SHP77 (cell line): ENCODE data around the gene ING5.
"Not testable (repeated sequence)": the region's sequence is repeated elsewhere in the genome, so short reads cannot be mapped to it uniquely, and the experiment has no call there.

ENCODE experiments used
- DNase-seq, 2 experiments: peaks; one replicate each; lab custom pipeline; 2025; lab: John Stamatoyannopoulos, UW

Gene ING5

DNA sequence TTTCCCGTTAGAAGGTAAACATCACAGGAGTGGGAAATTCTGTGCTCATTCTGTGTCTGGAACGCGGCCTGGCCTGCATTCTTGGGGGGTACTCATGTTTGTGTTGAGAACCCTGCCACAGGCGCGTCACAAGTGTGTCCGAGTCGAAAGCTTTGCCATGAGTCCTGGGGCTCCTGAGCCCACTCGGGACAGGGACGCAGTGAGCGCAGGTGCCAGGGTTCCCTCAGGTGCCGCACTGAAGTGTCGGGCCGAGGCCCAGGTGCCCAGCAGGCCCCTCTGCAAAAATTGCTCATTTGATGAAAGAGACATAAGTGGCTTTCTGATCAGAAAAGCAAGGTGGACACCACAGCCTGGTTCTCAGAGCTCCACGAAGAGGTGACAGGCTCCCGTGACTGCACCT, 37.3 kb downstream of the ING5 start:
- no peak for DNase-seq

DNA sequence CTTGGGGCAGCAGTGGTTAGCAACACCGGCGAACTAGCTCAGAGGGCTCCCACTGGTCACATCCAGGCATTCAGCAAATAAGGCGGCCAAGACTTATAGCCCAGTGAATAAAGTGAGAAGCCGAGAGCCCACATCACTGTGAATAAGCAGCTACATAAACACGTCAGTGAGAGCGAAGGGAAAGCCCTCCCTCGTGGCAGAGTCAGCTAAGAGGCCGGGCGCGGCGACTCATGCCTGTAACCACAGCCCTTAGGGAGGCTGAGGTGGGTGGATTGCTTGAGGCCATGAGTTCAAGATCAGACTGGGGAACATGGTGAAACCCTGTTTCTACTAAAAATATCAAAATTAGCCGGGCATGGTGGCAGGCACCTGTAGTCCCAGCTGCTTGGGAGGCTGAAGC, 37.8 kb downstream of the ING5 start:
- no peak for DNase-seq

DNA sequence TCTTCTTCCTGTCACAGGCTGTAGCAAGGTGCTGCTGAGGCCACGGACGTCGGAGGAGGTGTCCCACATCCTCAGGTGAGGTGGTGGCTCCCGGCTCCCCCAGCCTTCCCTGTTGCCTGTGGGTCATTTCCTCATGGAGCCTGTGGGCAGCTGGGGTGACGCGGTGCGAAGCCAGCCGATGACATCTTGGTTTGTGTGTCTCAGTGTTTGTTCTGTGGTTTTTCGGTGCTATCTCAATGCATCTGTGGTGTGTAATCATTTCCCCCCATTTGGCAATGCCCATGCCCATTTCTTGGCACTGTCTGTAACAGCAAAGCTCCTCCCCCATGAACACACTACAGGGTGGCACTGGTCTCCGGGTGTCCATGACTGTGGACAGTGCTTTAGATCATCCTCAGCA, 39.2 kb downstream of the ING5 start:
- no peak for DNase-seq

DNA sequence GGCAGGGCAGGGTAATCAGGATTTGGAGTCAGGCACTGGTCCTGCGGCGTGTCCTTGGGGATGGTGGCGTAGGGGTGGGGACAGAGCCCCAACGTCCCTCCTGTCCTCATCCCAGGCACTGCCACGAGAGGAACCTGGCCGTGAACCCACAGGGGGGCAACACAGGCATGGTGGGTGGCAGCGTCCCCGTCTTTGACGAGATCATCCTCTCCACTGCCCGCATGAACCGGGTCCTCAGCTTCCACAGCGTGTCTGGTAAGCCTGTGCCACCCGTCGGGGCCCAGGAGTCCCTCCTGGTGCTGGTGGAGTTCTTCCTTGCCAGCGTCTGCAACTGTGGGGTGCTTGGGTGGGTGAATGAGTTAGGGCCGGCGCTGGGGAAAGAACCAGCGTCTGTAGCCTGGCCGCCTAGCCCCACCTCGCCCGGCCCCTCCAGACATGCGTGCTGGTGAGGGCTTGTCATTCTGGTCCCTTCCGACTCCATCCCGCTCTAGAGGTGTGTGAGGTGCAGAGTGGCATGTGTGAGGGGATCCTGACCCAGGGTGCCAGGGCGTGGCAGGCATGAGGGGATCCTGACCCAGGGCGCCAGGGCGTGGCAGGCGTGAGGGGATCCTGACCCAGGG, 40.6 kb downstream of the ING5 start:
- DNase-seq, result no peak

DNA sequence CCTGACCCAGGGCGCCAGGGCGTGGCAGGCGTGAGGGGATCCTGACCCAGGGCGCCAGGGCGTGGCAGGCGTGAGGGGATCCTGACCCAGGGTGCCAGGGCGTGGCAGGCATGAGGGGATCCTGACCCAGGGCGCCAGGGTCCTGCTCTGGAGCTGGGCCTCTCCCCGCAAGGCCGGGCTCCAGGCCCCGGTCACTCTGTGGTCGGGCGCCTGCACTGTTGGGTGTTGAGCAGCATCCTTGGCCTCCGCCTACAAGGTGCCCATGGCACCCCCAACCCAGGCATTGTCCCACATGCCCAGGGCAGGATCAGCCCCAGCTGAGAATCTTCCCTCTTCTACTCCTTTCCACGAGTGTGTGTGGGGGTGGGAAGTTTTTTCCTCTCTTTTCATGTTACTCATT, 41.2 kb downstream of the ING5 start:
- DNase-seq, result not testable (repeated sequence)

DNA sequence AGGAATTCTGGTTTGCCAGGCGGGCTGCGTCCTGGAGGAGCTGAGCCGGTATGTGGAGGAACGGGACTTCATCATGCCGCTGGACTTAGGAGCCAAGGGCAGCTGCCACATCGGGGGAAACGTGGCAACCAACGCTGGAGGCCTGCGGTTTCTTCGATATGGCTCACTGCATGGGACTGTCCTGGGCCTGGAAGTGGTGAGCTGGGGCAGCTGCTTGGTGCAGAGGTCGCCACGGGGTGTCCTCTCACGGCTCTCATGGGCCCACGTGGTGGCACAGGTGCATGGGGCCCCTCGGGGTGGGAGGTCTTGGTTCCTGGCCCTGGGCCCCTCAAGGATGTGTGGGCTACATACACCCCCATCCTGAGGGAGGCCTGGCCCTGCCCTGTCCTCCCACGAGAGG, 41.8 kb downstream of the ING5 start:
- no peak for DNase-seq

DNA sequence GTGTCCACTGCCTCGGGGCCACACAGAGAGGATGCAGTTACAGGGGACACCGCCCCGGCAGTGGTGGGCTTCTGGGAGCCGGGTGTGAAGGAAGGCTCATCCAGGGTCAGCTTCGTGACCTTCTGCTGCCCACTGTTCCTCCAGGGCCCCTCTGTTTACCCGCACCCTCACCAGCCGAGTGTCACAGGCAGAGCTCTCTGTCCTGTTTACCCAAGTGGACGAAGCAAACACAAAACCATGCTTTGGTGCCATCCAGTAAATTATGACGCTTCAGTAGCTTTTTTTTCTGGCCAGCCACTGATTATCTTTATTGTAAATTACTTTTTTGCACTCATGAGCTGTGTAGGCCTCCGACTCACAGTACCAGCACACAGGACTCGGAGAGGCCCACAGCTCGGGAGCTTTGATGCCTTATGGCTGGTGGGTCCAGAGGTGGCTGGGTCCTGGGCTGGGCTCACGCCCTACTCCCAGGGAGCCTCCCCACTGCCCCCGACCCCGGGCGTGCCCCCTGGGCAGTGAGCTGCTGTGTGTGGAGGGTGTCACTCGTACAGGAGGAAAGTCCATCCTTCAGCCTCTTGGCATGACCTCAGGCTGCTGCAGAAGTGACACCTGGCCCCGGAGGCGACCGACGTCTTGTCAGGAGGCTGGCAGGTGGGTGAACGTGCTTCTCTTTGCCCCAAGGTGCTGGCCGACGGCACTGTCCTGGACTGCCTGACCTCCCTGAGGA, 42.4 kb downstream of the ING5 start:
- no peak for DNase-seq

DNA sequence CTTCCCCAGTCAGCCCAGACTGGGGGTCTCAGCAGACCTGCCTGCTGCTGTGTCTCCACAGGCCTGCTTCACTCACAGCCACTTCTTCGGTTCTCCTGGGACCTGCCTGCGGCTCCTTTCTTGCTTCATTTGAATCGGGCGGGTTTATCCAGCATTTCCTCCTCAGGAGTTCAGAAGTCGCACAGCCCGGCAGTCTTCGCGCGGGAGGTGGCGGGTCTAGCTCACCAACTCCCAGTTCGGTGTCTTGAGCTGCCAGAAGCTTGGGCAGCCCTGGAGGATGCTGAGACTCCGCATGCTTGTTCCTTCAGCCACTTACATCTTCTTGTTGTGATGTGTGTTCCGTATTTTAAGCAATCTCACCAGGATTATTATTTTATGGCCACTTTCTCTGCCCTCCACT, 43.4 kb downstream of the ING5 start:
- no peak for DNase-seq

DNA sequence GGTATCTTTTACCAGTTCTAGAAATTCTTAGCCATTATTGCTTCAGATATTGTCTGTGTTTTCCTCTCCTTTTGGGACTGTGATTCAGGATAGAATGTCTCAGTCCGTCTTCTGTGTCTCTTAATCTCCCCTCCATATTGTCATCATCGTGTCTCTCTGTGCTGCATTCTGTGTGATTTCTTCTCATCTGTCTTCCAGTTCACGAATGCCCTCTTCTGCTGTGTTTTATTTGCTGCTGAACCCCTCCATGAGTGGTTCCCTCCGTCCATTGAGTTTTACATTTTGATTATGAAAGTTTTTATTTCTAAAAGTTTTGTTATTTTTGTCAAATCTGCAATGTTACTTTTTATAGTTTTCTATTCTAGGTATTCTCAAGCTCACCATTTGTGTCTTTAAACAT, 44.2 kb downstream of the ING5 start:
- no peak for DNase-seq

DNA sequence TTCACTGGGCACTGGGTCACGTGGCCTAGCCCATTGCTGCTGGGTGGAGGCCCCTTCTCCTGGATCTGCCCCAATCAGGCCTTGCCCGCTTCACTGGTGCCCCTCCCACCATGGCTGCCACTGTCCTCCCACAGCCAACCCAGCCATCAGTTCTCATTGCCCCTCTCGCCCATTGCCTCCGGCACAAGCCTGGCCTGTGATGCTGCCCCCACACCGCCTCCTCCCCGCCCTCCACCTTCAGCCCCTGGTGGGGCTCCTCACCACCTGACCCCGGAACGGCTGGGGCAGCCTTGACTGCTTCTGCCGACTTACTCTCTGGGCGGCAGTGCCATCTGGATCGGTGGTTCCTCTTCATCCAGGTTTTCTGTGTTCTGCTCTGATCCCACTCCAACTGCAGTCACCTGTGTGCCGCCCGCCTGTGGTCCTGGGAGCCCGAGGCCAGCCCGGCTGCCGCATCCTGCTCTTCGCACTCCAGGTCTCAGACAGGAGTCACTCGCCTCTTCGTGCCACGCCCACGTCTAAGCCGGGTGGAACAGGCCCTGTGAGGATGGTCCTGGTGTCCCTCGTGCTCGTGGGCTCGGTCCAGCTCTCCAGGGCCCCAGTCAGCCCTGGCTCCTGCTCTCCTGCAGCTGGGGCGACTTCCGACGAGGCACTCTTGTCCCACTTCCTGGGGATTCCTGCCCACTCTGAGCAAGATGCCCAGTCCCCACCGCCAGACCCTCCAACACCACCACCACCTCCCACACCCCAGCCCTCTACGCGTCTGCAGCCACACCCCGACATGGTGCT, 46.8 kb downstream of the ING5 start:
- no peak for DNase-seq

DNA sequence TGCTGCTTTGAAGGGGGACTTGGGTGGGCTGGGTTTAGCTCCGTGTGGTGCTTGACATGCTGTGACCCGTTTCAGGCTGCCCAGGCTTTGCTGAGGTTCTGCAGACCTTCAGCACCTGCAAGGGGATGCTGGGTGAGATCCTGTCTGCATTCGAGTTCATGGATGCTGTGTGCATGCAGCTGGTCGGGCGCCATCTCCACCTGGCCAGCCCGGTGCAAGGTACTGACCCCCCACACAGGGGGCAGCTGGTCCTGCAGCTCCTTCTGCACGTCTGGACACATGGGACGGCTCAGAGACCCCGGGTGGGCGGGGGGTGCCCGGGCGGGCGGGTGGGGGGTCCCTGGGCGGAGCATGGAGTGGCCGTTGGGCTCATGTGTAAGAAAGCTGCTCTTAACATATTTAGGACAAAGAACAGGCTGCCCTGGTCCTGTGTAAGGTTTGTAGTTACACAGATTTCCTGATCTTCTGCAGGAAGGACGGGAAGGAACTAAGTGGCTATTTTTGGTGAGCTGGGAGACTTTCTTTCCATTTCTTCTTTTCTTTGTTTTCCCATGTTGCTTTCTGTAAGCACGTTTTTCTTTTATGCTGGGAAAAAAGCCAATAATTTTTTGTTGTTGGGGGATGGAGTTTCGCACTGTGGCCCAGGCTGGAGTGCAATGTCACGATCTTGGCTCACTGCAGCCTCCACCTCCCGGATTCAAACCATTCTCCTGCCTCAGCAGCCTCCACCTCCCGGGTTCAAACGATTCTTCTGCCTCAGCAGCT, 48.4 kb downstream of the ING5 start:
- no peak for DNase-seq

DNA sequence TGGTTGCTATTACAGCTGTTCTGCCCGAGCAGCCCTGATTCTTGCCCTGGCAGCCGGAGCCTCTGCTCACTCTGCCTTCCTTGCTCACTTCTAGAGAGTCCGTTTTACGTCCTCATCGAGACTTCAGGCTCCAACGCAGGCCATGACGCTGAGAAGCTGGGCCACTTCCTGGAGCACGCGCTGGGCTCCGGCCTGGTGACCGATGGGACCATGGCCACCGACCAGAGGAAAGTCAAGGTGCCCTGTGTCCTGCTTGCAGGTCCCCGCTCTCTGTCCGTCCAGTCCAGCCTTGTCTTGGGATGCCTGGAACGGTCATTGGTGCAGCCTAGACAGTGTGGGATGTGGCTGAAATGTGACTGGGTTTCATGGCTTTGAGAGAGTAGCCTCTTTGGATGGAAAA, 49.3 kb downstream of the ING5 start:
- DNase-seq, result no peak

DNA sequence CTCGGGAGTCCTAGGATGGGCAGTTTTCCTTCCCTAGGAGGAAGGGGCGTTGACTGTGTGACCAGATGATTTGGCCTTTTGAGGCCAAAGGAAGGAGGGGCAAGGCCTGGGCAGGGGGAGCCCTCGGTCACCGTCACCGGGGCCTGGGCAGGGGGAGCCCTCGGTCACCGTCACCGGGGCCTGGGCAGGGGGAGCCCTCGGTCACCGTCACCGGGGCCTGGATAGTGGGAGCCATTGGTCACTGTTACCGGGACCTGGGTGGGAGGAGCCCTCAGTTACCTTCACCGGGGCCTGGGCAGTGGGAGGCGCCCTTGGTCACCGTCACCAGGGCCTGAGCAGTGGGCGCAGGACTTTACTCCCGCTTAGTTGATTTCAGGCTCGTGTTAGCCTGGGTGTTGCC, 49.9 kb downstream of the ING5 start:
- DNase-seq, result no peak

DNA sequence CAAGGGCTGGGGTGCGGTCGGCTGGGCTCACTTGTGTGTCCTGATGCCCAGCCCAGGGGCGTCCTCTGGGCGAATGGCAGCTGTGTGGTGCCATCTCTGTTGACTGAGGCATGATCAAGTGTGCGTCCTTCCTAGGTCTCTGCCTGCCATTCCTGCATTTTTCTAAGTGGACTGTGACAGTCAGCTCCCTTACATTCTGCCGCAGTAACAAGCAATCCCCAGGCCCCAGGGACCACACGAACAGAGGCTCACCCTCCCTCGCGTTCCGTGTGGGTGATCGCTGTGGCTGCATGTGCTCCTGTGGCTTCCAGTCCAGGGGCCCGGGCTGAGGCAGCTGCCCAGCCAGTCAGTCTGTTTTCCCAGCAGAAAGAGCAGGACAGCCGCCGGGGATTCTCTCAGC, 50.4 kb downstream of the ING5 start:
- DNase-seq, result no peak

DNA sequence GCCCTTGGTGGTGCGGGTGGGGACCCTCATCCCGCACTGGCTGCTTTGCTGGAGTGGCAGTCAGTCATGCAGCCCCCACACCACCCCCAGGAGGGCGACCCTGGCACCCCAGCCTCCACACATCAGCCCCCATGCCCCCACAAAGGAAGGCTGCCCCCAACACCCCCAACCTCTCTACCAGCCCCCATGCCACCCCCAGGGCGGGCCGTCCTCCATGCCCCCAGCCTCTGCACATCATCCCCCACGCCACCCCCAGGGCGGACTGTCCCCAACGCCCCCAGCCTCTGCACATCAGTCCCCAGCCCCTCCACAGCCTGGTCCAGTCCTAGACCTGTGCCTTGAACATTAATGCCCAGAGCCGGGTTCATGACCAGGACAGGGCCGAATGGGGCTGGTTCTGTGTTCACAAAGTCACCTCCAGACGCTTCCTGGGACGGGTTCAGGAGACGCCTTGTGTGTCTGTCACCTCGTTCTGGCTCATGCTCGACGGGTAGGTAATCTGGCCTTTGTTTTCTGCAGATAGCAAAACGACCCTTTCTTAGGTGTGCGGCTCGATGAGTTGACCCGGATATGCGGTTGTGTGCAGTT, 50.9 kb downstream of the ING5 start:
- DNase-seq, result no peak

DNA sequence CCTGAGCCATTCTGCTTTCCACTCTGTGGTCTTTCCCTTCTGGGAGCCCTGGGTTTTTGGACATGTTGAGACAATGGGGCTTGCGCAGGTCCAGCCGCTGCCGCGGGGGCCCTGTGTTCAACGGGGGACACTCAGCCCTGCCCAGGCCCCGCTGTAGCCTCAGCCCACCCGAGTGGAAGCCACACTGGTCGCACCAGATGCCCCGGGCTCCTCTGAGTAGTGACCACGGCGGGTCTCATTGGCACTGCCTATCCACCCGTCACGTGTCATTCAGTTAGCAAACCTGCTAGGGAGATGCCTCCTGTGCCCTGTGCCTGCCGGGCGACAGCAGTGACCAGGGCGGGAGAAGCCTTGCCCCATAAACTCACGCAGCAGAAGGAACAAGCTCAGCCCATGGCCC, 51.7 kb downstream of the ING5 start:
- DNase-seq, result no peak

DNA sequence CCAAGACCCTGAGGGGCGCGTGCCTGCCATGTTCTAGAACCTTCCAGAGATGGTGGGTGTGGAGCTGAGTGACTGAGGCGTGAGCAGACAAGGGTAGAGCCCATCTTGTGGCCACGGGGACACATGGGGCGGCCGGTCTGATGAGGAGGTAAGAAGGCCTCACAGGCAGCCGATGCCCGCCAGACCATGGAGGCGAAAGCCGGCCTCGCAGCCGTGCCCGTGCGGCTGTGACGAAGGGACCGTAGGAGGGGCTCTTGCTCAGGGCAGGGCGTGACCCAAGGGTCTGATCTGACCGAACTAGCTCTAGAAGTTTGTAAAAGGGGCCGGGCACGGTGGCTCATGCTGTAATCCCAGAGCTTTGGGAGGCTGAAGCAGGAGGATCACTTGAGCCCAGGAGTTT, 52.2 kb downstream of the ING5 start:
- DNase-seq, result no peak

DNA sequence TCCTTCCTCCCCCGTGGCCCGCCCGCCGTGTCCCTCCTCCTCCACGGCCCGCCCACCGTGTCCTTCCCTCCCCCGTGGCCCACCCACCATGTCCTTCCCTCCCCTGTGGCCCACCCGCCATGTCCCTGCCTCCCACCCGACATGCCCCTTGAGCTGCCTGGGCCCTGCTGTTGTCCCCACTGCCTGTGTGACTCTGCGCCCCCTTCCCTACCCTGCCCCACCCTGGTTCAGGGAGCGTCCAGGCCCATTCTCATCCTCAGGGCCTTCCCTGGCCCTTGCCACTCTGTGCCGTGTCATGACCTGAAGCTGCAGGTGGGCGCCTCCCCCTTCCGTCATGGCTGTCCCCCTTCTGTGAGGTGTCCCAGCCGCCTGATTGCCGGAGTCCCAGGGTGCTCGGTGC, 53.3 kb downstream of the ING5 start:
- DNase-seq, result no peak

DNA sequence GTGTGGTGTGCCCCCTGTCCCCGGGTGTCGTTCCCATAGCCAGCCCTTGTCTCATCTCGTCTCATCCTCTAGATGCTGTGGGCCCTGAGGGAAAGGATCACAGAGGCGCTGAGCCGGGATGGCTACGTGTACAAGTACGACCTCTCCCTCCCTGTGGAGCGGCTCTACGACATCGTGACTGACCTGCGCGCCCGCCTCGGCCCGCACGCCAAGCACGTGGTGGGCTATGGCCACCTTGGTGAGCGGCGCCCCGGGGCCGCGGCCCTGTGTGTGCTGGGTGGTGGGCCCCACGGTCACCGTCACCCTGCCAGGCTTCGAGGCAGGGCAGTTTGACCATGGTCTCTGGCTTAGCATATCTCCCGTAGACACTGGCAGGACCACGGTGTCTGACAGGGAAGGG, 53.9 kb downstream of the ING5 start:
- DNase-seq, result no peak

DNA sequence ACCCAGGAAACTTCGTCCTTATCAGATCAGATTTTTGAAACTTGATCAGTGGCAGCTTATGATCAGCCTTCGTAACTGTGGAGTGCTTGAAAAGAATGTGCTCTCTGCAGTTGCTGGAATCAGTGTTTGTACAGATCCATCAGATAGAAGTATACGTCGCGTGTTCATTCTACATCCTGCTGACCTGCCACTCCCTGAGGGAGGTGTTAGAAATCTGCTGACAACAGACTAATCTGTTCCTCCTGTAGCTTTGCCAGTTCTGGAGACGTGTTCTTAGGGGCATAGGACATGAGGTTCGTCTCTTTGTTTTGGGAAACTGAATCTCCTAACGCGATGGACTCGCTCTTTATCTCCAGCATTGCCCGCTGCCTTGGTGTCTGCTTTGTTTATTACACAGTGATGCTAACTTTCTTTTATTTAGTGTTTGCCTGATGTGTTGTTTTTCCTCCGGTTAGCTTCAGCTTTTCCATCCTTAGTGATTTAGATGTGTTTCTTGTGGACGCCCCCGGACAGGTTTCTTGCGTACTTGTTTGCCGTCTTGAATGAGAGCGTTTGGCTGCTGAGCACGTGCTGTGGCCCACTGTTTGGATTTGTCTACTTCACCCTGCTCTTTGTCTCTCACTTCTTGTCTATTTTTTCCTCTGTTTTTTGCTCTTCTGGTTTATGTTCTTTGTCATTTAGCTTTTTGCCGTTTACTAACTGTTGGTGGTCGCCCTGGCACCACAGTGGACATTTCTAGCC, 57.4 kb downstream of the ING5 start:
- DNase-seq, result no peak

DNA sequence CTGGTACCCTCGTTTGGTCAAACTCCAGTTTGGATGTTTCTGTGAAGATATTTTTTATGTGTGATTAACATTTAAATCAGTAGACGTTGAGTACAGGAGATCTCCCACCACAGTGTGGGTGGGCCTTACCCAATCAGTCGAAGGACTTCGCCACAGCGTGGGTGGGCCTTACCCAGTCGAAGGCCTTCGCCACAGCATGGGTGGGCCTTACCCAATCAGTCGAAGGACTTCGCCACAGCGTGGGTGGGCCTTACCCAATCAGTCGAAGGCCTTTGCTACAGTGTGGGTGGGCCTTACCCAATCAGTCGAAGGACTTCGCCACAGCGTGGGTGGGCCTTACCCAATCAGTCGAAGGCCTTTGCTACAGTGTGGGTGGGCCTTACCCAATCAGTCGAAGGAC, 58.1 kb downstream of the ING5 start:
- DNase-seq, result not testable (repeated sequence)
